HEK293 (cell line): ENCODE measurements around the gene TMEM127.
"Not testable (repeated sequence)": the region's sequence is repeated elsewhere in the genome, so short reads cannot be mapped to it uniquely, and the experiment has no call there.

Experiments
- CTCF ChIA-PET: fragments of 350-600 bp; formaldehyde crosslinking; extraction: SDS; loops from one replicate; lab custom pipeline; 2021; ENCODE audit warnings: antibody characterized with exemption; lab: Yijun Ruan, JAX
- POLR2A ChIA-PET: fragments of 300-600 bp; formaldehyde crosslinking; extraction: SDS; loops from one replicate; lab custom pipeline; 2020; ENCODE audit warnings: antibody characterized with exemption, inconsistent platforms; lab: Yijun Ruan, JAX
- H3K27ac ChIP-seq: fragments of 200-500 bp; sonication (Bioruptor generic); 2 replicates; pipeline ENCODE4 v1.5.1; 2014; ENCODE audit warnings: low read depth, low read length, control low read depth, inconsistent platforms; ENCODE audit errors: extremely low read depth
- H3K36me3 ChIP-seq, 2 experiments: fragments of 200-500 bp in 1 of 2; sonication (Bioruptor generic) in 1 of 2; 1 replicate in 1 of 2; 2 replicates in 1 of 2; pipeline ENCODE4 v1.5.1; 2014 to 2017; ENCODE audit warnings: inconsistent platforms in 2 of 2, low read length in 2 of 2; ENCODE audit not compliant: control insufficient read depth in 2 of 2, insufficient read depth in 1 of 2
- H3K4me1 ChIP-seq: fragments of 200-500 bp; sonication (Bioruptor generic); 2 replicates; pipeline ENCODE4 v1.5.1; 2014; ENCODE audit warnings: mild to moderate bottlenecking, low read length, inconsistent platforms; ENCODE audit not compliant: control insufficient read depth, insufficient read depth
- H3K4me3 ChIP-seq: 2 replicates; pipeline ENCODE4 v1.5.1; 2011; ENCODE audit warnings: low read depth, mild to moderate bottlenecking, control low read depth, low read length, moderate library complexity
- H3K9me3 ChIP-seq: fragments of 200-500 bp; sonication (Bioruptor generic); 2 replicates; pipeline ENCODE4 v1.5.1; 2014; ENCODE audit warnings: low read depth, low read length, inconsistent platforms; ENCODE audit not compliant: control insufficient read depth, insufficient read depth
- EGR2 ChIP-seq: fragments of 450-650 bp; formaldehyde crosslinking; IDR thresholded peaks from 2 replicates; pipeline ENCODE4 v1.5.1; 2016; ENCODE audit warnings: low read depth, missing biosample characterization, missing genetic modification characterization
- GLI4 ChIP-seq: fragments of 450-650 bp; formaldehyde crosslinking; IDR thresholded peaks from 2 replicates; pipeline ENCODE4 v1.5.1; 2016; ENCODE audit warnings: missing biosample characterization, missing genetic modification characterization
- GLIS1 ChIP-seq: fragments of 450-650 bp; formaldehyde crosslinking; IDR thresholded peaks from 2 replicates; pipeline ENCODE4 v1.5.1; 2016; ENCODE audit warnings: missing biosample characterization, missing genetic modification characterization
- GLIS2 ChIP-seq: fragments of 450-650 bp; formaldehyde crosslinking; IDR thresholded peaks from 2 replicates; pipeline ENCODE4 v1.5.1; 2016; ENCODE audit warnings: missing biosample characterization, missing genetic modification characterization
- PATZ1 ChIP-seq: fragments of 450-650 bp; formaldehyde crosslinking; IDR thresholded peaks from 2 replicates; pipeline ENCODE4 v1.5.1; 2016; ENCODE audit warnings: missing biosample characterization, missing genetic modification characterization
- PRDM10 ChIP-seq: fragments of 450-650 bp; formaldehyde crosslinking; IDR thresholded peaks from 2 replicates; pipeline ENCODE4 v1.5.1; 2016; ENCODE audit warnings: missing biosample characterization, missing genetic modification characterization
- PRDM6 ChIP-seq: fragments of 450-650 bp; formaldehyde crosslinking; IDR thresholded peaks from 2 replicates; pipeline ENCODE4 v1.5.1; 2017; ENCODE audit warnings: missing biosample characterization, missing genetic modification characterization
- SCRT1 ChIP-seq: fragments of 450-650 bp; formaldehyde crosslinking; IDR thresholded peaks from 2 replicates; pipeline ENCODE4 v1.5.1; 2016; ENCODE audit warnings: missing biosample characterization, missing genetic modification characterization, borderline replicate concordance
- SCRT2 ChIP-seq: fragments of 450-650 bp; formaldehyde crosslinking; IDR thresholded peaks from 2 replicates; pipeline ENCODE4 v1.5.1; 2016; ENCODE audit warnings: missing biosample characterization, missing genetic modification characterization
- ZBTB10 ChIP-seq: fragments of 450-650 bp; formaldehyde crosslinking; IDR thresholded peaks from 2 replicates; pipeline ENCODE4 v1.5.1; 2016; ENCODE audit warnings: missing biosample characterization, missing genetic modification characterization
- ZFP3 ChIP-seq: fragments of 450-650 bp; formaldehyde crosslinking; IDR thresholded peaks from 2 replicates; pipeline ENCODE4 v1.5.1; 2016; ENCODE audit warnings: low read depth, missing biosample characterization, missing genetic modification characterization
- ZNF266 ChIP-seq: fragments of 450-650 bp; formaldehyde crosslinking; IDR thresholded peaks from 2 replicates; pipeline ENCODE4 v1.5.1; 2016; ENCODE audit warnings: missing biosample characterization, missing genetic modification characterization, low read depth
- ZNF302 ChIP-seq: fragments of 450-650 bp; formaldehyde crosslinking; IDR thresholded peaks from 2 replicates; pipeline ENCODE4 v1.5.1; 2016; ENCODE audit warnings: missing biosample characterization, missing genetic modification characterization, low read depth
- ZNF548 ChIP-seq: fragments of 450-650 bp; formaldehyde crosslinking; IDR thresholded peaks from 2 replicates; pipeline ENCODE4 v1.5.1; 2016; ENCODE audit warnings: missing biosample characterization, missing genetic modification characterization
- ZNF585B ChIP-seq: fragments of 450-650 bp; formaldehyde crosslinking; IDR thresholded peaks from 2 replicates; pipeline ENCODE4 v1.5.1; 2016; ENCODE audit warnings: missing biosample characterization, missing genetic modification characterization
- ZNF629 ChIP-seq: fragments of 450-650 bp; formaldehyde crosslinking; IDR thresholded peaks from 2 replicates; pipeline ENCODE4 v1.5.1; 2017; ENCODE audit warnings: missing biosample characterization, missing genetic modification characterization
- ZNF639 ChIP-seq: fragments of 450-650 bp; formaldehyde crosslinking; IDR thresholded peaks from 2 replicates; pipeline ENCODE4 v1.5.1; 2016; ENCODE audit warnings: missing biosample characterization, missing genetic modification characterization
- ZNF704 ChIP-seq: fragments of 450-650 bp; formaldehyde crosslinking; IDR thresholded peaks from 2 replicates; pipeline ENCODE4 v1.5.1; 2016; ENCODE audit warnings: missing biosample characterization, missing genetic modification characterization
- ZNF707 ChIP-seq: fragments of 450-650 bp; formaldehyde crosslinking; IDR thresholded peaks from 2 replicates; pipeline ENCODE4 v1.5.1; 2016; ENCODE audit warnings: missing biosample characterization, missing genetic modification characterization
- TF ChIP-seq, protein P1 (sequence below): fragments of 450-650 bp; formaldehyde crosslinking; IDR thresholded peaks from 2 replicates; pipeline ENCODE4 v1.5.0; 2017; ENCODE audit warnings: missing biosample characterization, missing genetic modification characterization, borderline replicate concordance

Gene TMEM127

DNA sequence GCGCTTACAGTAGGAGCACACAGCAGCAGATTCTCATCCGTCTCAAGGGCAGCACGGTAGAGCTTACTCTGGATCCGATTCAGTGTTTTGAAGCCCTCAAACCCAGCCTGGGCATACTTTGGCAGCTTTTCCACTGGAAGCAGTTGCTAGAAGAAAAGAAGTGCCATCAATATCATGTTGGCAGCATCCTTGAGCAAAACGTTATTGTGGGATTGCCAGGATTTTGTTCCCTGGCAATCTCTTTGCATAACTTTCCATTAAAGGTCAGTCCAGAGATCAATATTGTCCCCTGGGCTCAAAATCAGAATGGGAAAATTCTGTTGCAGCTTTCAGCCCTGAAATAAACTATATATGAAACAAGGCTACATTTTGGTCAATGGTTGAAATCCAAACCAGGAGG, 31.1 kb upstream of the TMEM127 start:
- ChIA-PET CTCF (interaction anchor here (0.6 kb wide), 1 partner anchor 81 kb away, joined by 6 read pairs; no protein-coding TSS in a partner anchor), POLR2A (no interaction called here)
- Histone ChIP-seq H3K36me3 (peaks cover 96 to 98% of the 10 kb centered on the region in 2 experiments), H3K9me3 (no peaks in the 10 kb centered on the region), H3K4me3 (no peak overlapping the region), H3K27ac (no peak overlapping the region), H3K4me1 (no peaks in the 10 kb centered on the region)
- TF ChIP-seq ZNF266 (tag by site-specific recombination) (no peak), ZFP3 (tag by site-specific recombination) (no peak), ZBTB10 (tag by site-specific recombination) (no peak), SCRT2 (no peak), ZNF585B (tag by site-specific recombination) (no peak), ZNF629 (tag by site-specific recombination) (no peak), ZNF707 (tag by site-specific recombination) (no peak), GLIS2 (tag by site-specific recombination) (no peak), GLIS1 (tag by site-specific recombination) (no peak), ZNF548 (tag by site-specific recombination) (no peak), ZNF704 (tag by site-specific recombination) (no peak), EGR2 (tag by site-specific recombination) (no peak), PRDM10 (tag by site-specific recombination) (no peak), SCRT1 (tag by site-specific recombination) (no peak), ZNF639 (tag by site-specific recombination) (no peak), PRDM6 (tag by site-specific recombination) (no peak), ZNF302 (tag by site-specific recombination) (no peak), GLI4 (tag by site-specific recombination) (no peak), PATZ1 (tag by site-specific recombination) (no peak)
- TF ChIP-seq, protein P1, sequence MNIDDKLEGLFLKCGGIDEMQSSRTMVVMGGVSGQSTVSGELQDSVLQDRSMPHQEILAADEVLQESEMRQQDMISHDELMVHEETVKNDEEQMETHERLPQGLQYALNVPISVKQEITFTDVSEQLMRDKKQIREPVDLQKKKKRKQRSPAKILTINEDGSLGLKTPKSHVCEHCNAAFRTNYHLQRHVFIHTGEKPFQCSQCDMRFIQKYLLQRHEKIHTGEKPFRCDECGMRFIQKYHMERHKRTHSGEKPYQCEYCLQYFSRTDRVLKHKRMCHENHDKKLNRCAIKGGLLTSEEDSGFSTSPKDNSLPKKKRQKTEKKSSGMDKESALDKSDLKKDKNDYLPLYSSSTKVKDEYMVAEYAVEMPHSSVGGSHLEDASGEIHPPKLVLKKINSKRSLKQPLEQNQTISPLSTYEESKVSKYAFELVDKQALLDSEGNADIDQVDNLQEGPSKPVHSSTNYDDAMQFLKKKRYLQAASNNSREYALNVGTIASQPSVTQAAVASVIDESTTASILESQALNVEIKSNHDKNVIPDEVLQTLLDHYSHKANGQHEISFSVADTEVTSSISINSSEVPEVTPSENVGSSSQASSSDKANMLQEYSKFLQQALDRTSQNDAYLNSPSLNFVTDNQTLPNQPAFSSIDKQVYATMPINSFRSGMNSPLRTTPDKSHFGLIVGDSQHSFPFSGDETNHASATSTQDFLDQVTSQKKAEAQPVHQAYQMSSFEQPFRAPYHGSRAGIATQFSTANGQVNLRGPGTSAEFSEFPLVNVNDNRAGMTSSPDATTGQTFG, result no peak

DNA sequence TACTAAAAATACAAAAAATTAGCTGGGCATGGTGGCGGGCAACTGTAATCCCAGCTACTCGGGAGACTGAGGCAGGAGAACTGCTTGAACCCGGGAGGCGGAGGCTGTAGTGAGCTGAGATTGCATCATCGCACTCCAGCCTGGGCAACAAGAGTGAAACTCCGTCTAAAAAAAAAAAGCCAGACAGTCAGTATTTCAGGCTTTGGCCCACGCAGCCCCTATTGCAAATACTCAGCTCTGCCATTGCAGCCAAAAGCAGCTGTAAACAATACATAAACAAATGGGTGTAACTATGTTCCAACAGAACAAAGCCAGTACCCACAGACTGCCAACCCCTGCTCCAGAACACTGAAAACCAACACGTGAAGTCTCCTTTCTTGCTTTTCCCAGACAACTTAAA, 28.5 kb upstream of the TMEM127 start:
- H3K4me1 ChIP-seq, H3K27ac ChIP-seq, H3K9me3 ChIP-seq, H3K4me3 ChIP-seq: not testable (repeated sequence)
- H3K36me3 ChIP-seq, result peaks cover 90 to 99% of the 10 kb centered on the region in 2 experiments
- POLR2A ChIA-PET, result interaction anchor here (0.7 kb wide), 1 partner anchor 48 kb away, joined by 9 read pairs; no protein-coding TSS in a partner anchor
- CTCF ChIA-PET, result interaction anchor here (1.7 kb wide), 1 partner anchor 156 kb away, joined by 4 read pairs; the partner anchor contains the start of gene ASTL
